Endothelial cell (in vitro differentiated cells): ENCODE results near the gene NOL6. TPM values are rescaled to one million over a fixed set of nuclear protein-coding genes. Genes with fewer than 3 reads are reported as not detected.
A peak's percentile ranks its signal among the peaks of the same experiment; 100 is the strongest.
"Not testable (repeated sequence)": the region's sequence is repeated elsewhere in the genome, so short reads cannot be mapped to it uniquely, and the experiment has no call there.

Source experiments
- DNase-seq: peaks from one replicate; pipeline ENCODE4 v3.0.0; 2021; ENCODE audit warnings: low spot score
- H3K27ac Mint-ChIP-seq: one replicate; pipeline ENCODE4 v1.8.0; 2021; ENCODE audit warnings: mixed read lengths, inconsistent platforms; ENCODE audit not compliant: unreplicated experiment
- H3K27me3 Mint-ChIP-seq: one replicate; pipeline ENCODE4 v1.8.0; 2021; ENCODE audit warnings: mild to moderate bottlenecking, moderate library complexity, mixed read lengths, inconsistent platforms; ENCODE audit not compliant: unreplicated experiment
- H3K36me3 Mint-ChIP-seq: one replicate; pipeline ENCODE4 v1.8.0; 2021; ENCODE audit warnings: mild to moderate bottlenecking, low read depth, mixed read lengths, inconsistent platforms; ENCODE audit not compliant: unreplicated experiment
- H3K4me1 Mint-ChIP-seq: one replicate; pipeline ENCODE4 v1.8.0; 2021; ENCODE audit warnings: mild to moderate bottlenecking, mixed read lengths, inconsistent platforms; ENCODE audit not compliant: unreplicated experiment
- H3K4me3 Mint-ChIP-seq: one replicate; pipeline ENCODE4 v1.8.0; 2021; ENCODE audit warnings: mild to moderate bottlenecking, mixed read lengths, inconsistent platforms; ENCODE audit not compliant: unreplicated experiment
- H3K9me3 Mint-ChIP-seq: one replicate; pipeline ENCODE4 v1.8.0; 2021; ENCODE audit warnings: mixed read lengths, inconsistent platforms; ENCODE audit not compliant: unreplicated experiment
- total RNA-seq: library from RNA; stranded (reverse); fragmentation: NEBNext Ultra II Directional; extraction: Animal tissue kit (Norgen Biotek cat#: 25700); gene quantifications from one replicate; pipeline ENCODE4 v1.2.1, GENCODE V29; 2021; ENCODE audit not compliant: unreplicated experiment
- TF ChIP-seq, protein P1 (sequence below): fragments of 200-600 bp; sonication (generic); IDR thresholded peaks from one replicate; pipeline ENCODE4 v1.5.0; 2021; ENCODE audit warnings: antibody characterized with exemption; ENCODE audit not compliant: unreplicated experiment

The NOL6 gene
- total RNA-seq, 1 donor from 2014 or later = 22.6 TPM

DNA sequence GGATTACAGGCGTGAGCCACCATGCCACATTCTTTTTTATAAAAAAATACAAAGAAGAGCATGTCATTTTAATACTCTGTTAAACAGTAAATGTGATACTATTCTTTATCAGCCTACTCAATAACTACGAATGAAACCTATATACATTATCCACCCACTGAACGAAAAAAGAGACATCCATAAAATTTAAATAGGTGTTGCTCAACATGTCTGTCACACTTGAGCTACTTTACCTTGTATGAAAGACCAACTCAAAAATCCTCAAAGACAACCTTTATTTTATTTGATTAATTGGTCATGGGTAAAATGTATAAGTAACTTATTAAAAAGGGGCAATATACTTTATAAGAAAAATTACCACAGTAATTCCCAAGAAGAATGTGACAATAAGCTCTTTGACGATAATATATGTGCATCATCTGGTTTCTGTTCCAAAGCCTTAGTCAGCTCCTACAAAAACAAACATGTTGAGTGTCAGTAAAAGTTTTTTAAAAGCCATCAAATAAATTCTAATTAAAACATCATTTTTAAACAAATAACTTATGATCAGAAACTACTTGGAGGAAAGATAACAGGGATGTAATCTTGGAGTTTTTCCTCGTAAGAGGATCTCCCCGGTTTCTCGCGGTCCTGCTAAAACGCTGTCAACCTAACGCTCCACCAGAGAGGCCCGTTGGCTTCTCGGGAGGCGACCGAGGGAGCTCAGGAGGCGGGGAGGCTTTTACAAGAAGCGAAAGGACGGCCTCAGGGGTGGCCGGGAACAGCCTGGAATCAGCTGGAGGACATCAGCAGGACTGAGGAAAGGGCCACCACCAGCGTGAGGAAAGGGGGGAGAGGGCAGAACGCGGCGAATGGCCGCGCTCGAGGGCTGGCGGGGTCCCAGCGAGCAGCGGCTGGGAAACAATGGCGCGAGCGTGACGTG, 36.8 kb upstream of the NOL6 start:
- no peaks in the 10 kb centered on the region for H3K36me3 Mint-ChIP-seq
- H3K4me1 Mint-ChIP-seq = peaks cover 23% of the 10 kb centered on the region
- TF ChIP-seq, protein P1, sequence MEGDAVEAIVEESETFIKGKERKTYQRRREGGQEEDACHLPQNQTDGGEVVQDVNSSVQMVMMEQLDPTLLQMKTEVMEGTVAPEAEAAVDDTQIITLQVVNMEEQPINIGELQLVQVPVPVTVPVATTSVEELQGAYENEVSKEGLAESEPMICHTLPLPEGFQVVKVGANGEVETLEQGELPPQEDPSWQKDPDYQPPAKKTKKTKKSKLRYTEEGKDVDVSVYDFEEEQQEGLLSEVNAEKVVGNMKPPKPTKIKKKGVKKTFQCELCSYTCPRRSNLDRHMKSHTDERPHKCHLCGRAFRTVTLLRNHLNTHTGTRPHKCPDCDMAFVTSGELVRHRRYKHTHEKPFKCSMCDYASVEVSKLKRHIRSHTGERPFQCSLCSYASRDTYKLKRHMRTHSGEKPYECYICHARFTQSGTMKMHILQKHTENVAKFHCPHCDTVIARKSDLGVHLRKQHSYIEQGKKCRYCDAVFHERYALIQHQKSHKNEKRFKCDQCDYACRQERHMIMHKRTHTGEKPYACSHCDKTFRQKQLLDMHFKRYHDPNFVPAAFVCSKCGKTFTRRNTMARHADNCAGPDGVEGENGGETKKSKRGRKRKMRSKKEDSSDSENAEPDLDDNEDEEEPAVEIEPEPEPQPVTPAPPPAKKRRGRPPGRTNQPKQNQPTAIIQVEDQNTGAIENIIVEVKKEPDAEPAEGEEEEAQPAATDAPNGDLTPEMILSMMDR = no peak
- H3K27me3 Mint-ChIP-seq = peaks cover 5% of the 10 kb centered on the region
- peak overlapping the region; percentile 97 for H3K27ac Mint-ChIP-seq
- DNase-seq = peak; percentile 55
- H3K9me3 Mint-ChIP-seq = no peaks in the 10 kb centered on the region
- H3K4me3 Mint-ChIP-seq = peak overlapping the region; percentile 92

DNA sequence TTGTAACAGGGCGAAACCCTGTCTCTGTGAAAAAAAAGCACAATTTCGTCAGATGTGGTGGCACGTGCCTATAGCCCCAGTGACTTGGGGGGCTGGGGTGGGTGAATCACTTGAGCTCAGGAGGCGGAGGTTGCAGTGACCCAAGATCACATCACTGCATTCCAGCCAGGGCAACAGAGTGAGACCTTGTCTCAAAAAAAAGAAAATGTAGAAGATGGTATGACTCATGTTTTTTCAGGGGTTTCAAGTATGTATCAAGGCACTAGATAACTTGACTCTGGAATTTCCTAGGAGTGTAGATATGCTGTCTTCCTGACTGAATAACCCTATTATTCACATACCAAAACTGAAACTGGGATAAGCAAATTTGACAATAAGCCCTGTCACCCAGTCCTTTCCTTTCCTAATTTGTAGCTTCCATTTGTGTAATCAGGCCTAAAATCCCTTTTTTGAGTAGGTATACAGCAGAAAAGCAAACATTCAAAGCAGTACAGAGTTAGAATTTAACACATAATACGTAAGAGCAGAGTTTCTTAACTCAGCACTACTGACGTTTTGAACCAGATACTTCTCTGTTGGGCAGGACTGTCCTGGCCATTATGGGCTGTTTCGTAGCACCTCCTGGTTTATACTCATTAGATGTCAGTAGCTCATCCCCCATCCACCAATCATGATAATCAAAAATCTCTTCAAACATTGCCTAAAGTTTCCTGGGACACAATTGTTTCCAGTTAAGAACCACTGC, 33.1 kb upstream of the NOL6 start:
- peaks cover 3% of the 10 kb centered on the region for H3K27me3 Mint-ChIP-seq
- no peaks in the 10 kb centered on the region for H3K9me3 Mint-ChIP-seq
- H3K4me3 Mint-ChIP-seq = no peak overlapping the region
- no peak for DNase-seq
- TF ChIP-seq, protein P1 = no peak
- peaks cover 2% of the 10 kb centered on the region for H3K4me1 Mint-ChIP-seq
- no peaks in the 10 kb centered on the region for H3K36me3 Mint-ChIP-seq
- no peak overlapping the region for H3K27ac Mint-ChIP-seq

DNA sequence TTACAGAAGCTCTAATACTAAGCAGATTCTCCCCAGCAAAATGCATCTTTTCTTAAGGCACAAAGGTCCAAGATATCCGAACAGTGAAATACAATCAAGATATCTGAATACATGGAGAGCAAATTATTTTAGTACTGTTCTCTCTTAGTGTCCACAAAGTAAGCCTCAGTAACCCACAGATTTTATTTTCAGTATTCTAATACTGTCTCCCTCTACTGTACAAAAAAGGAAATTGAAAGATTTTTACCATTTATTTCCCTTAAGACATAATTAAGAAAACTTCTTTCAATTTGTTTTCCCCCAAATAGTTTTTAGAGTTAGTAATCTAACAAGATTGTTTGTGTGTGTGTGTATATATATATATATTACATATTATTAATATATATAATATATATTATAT, 24.7 kb upstream of the NOL6 start:
- Mint-ChIP-seq H3K36me3 (no peaks in the 10 kb centered on the region), H3K27me3 (no peaks in the 10 kb centered on the region), H3K9me3 (no peaks in the 10 kb centered on the region), H3K27ac (no peak overlapping the region), H3K4me3 (no peak overlapping the region), H3K4me1 (no peaks in the 10 kb centered on the region)
- TF ChIP-seq, protein P1 = peak; percentile 21
- DNase-seq = no peak

DNA sequence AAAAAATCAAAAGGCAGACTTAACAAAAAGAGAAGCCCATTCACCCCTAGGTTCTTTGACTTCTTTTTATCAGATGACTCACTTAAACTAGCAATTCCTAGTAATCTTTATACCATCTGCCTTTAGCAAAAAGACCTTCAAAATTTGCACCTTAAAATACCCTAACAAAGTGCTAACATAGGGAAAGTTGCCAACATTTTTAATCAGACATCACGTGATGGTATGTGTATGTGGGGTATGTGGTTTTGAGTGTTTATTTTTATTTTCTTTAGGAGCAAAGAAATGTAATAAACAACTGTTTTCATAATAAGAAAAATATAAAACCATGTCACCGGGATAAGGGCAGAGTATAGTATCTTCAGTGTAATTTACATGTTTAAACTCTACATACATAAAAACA, 20.1 kb upstream of the NOL6 start:
- not testable (repeated sequence) for H3K27me3 Mint-ChIP-seq, DNase-seq, H3K4me1 Mint-ChIP-seq, H3K4me3 Mint-ChIP-seq, H3K27ac Mint-ChIP-seq, H3K9me3 Mint-ChIP-seq, H3K36me3 Mint-ChIP-seq

DNA sequence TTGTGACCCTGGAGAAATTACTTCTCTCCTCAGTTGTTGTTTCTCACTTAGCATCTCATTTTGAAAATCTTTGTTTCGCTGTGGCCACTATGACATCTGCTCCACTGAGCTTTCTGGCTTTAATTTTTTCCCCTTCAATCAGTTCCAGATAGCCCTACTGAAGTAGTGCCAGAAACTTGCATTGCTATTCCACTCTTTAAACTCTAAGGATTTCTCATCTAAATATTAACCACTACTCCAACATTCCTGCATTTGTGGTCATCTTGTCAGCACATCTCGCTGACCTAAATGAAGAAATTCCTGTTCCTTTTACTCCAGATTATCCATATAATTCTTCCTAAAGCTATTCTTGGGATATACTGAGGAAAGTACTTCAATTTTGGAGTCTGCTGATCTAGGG, 15.3 kb upstream of the NOL6 start:
- Mint-ChIP-seq H3K27me3 (no peaks in the 10 kb centered on the region), H3K4me1 (no peaks in the 10 kb centered on the region), H3K36me3 (no peaks in the 10 kb centered on the region), H3K27ac (no peak overlapping the region), H3K9me3 (no peaks in the 10 kb centered on the region), H3K4me3 (no peak overlapping the region)
- TF ChIP-seq, protein P1 = no peak
- no peak for DNase-seq

DNA sequence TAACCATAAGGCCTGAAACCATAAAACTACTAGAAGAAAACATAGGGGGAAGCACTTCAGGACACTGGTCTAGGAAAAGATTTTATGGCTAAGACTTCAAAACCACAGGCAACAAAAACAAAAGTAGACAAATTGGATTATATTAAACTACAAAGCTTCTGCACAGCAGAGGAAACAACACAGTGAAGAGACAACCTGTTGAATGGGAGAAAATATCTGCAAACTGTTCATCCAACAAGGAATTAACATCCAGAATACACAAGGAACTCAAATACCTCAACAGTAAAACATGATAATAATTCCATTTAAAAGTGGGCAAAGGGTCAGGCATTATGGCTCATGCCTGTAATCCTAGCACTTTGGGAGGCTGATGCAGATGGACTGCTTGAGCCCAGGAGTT, 11.6 kb upstream of the NOL6 start:
- H3K4me1 Mint-ChIP-seq, H3K36me3 Mint-ChIP-seq, H3K9me3 Mint-ChIP-seq, H3K27me3 Mint-ChIP-seq, H3K27ac Mint-ChIP-seq, H3K4me3 Mint-ChIP-seq, DNase-seq: not testable (repeated sequence)
